Retina (tissue), 1 donor: ENCODE data around the gene CREBL2.
"Not testable (repeated sequence)": the region's sequence is repeated elsewhere in the genome, so short reads cannot be mapped to it uniquely, and the experiment has no call there.

ENCODE experiments used
- DNase-seq: peaks from one replicate; pipeline ENCODE4 v3.0.0-alpha.2; 2016

The CREBL2 gene, protein sequence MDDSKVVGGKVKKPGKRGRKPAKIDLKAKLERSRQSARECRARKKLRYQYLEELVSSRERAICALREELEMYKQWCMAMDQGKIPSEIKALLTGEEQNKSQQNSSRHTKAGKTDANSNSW

GRCh38 chr12:12611512-12612306 lies at the start of gene CREBL2:
Gene CREBL2, plus strand, starts transcription at chr12:12611876. Its CDS starts 297 bp downstream, at chr12:12612173.
- peak; percentile 98 for DNase-seq

DNA sequence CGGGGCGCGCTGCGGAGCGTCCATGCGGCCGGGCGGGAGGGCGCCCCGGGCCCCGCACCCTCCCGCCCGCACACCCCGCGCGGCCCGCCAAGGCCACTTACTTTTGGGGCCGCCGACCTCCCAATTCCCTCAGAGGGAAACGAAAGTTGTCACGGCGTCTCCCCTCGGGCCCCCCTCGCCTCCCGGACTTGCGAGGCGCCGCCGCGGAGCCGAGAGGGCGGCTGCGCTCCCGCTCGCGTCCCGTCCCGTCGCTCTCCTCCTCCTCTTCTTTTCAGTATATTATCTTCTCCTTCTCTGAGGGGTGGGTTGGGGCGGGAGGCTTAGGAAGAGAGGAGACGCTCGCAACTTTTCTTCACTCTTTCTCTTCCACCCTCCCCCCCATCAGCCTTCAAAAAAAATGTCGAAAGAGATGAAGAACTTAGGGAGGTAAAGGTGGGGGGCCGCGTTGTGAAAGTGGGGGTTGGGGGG lies 49.6 kb upstream of the CREBL2 start:
- DNase-seq = peak; percentile 59

DNA sequence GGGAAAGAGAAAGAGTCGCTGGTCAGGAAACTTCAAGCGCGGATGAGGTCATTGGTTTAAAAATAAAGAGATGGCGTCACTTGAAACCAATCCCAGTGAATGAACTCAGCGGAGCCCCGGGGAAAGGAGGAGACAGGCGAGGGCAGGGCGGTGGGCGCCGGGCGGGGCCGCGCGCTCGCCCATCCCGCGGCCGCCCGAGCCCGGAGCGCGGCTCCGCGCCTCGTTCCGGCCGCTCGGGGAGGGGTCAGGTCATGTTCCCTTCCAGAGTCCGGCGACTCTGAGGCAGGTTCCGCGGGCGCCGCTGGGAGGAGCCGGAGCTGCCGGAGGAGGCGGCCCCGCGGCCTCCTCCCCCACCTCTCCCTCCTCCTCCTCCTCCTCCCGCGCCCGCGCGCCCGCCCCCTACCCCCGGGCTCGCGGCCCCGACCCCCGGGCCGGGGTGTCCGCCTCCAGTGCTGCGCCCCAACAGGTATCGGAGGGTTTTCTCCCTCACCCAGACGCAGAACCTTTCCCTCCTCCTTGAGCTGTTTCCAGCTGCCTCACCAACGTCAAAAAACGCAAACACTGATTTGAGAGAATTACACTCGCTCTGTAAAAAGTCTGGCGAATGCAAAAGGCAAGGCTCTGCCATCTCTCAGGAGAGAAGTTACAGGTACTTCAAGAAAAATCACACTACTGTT lies 49.0 kb upstream of the CREBL2 start, which contains the start of gene DUSP16:
DUSP16 (minus strand) TSS at position 279 of the 677 bp plus-strand sequence. CDS start 41,765 bp downstream, outside the sequence.
- peak; percentile 86 for DNase-seq

GRCh38 chr12:12563290-12563928 lies 48.3 kb upstream of the CREBL2 start:
- no peak for DNase-seq

- DNase-seq = no peak
Measured at GRCh38 chr12:12564911-12565310, 46.8 kb upstream of the CREBL2 start.

DNA sequence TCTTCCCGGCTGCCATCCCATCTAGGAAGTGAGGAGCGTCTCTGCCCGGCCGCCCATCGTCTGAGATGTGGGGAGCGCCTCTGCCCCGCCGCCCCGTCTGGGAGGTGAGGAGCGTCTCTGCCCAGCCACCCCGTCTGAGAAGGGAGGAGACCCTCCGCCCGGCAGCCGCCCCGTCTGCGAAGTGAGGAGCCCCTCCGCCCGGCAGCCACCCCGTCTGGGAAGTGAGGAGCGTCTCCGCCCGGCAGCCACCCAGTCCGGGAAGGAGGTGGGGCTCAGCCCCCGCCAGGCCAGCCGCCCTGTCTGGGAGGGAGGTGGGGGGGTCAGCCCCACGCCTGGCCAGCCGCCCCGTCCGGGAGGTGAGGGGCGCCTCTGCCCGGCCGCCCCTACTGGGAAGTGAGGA lies 45.7 kb upstream of the CREBL2 start:
- not testable (repeated sequence) for DNase-seq

GRCh38 chr12:12572659-12573058 lies 39.0 kb upstream of the CREBL2 start:
- DNase-seq = no peak

DNA sequence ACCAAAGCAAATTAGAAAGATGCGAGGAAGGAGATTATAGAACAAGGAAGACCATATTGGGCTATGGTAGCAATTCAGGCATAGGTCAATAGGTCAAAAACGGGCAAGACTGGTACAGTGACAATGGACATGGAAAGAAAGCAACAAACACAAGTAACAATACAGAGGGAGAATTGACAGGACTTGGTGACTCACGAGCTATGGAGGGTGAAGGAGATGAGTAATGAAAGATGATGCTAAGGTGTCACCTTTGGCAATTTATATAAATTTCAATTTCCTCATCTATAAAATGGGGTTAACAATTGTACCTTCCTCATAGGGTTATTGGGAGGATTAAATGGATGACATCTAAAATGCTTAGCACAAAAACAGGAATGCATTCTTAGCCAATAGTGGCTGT lies 33.9 kb upstream of the CREBL2 start:
- no peak for DNase-seq

- DNase-seq = not testable (repeated sequence)
Measured at GRCh38 chr12:12580716-12581115, 31.0 kb upstream of the CREBL2 start.

GRCh38 chr12:12582193-12582881 lies 29.3 kb upstream of the CREBL2 start:
- no peak for DNase-seq

- no peak for DNase-seq
Measured at GRCh38 chr12:12582895-12583303, 28.8 kb upstream of the CREBL2 start.

GRCh38 chr12:12583510-12584178 lies 28.0 kb upstream of the CREBL2 start:
- no peak for DNase-seq

- no peak for DNase-seq
Measured at GRCh38 chr12:12585115-12585863, 26.4 kb upstream of the CREBL2 start.

DNA sequence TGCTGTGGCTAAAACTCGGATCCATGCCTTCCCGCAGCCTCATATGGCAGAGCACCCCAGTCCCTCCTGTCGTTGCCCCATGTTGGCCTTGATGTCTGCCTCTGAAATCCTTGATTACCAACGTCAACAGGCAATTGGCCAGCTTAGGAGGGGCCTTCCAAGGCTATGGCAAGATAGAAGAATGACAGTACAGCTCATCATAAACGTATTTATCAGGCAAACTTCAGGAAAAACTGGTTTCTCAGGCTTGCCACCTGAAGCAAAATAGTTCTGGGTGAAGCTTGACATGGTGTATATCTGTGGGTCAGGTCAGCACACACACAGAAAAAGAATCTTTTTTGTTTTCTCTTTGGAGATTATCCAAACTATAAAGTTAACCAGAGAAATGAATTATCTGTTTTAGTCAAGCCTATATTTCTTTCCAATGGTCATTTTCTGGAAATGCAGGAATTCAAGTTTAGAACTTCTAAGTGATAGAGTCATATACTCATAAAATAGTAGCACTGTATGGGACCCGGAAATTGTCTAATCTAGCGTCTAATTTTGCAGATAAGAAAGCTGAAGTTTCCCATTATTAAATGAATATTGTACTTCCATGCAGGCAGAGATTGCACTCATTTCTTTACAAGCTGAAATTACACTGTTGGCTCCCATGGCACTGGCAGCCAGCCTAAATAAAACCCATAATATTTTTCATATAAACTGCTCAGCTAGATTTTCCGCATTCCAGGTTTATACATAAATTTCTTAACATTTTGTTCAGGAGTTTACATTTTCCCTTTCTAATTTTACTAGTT lies 24.6 kb upstream of the CREBL2 start:
- DNase-seq = no peak

DNA sequence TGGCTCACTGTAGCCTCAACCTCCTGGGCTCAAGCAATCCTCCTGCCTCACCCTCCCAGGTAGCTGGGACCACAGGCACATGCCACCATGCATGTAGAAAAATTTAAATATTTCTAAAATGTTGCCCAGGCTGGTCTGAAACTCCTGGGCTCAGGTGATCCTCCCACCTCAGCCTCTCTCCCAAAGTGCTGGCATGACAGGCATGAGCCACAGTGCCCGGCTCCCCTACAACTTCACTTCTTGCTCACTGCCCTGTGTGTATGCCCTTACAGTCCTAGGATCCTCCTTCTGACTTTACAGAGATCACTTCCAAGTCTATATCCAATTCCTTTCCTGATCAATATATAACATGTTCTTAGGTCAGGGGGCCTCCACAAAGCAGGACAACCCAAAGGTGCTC lies 23.8 kb upstream of the CREBL2 start:
- no peak for DNase-seq

DNA sequence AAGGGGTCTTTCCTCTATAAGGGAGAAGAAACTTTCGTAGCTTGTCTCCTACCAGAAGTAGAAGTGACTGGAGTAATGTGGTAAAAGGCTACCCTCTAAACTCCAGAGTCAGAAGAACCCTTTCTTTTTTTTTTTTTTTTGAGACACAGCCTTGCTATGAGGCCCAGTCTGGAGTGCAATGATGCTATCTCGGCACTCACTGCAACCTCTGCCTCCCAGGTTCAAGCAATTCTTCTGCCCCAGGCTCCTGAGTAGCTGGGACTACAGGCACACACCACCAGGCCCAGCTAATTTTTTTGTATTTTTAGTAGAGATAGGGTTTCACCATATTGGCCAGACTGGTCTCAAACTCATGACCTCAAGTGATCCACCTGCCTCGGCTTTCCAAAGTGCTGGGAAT lies 23.2 kb upstream of the CREBL2 start:
- DNase-seq = not testable (repeated sequence)

GRCh38 chr12:12590961-12591360 lies 20.7 kb upstream of the CREBL2 start:
- no peak for DNase-seq

DNA sequence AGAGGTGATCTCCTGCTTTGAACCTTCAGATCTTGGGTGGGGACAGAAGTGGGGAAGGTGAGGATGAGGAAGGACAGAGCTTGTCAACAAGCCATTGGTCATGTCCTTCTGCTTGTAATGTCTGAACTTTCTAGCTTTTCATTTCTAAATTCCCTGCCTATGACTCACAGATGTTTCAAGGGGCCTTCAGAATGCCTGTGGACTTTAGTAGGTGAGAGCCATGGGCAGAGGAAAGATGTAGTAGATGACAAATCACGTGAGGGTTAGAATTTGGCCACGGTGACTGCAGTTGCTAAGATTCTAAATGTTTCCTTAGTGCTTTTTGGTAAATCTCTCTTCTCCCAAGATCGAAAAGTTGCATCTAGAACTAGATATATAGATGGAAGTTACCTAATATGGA lies 18.7 kb upstream of the CREBL2 start:
- no peak for DNase-seq

GRCh38 chr12:12595929-12596328 lies 15.7 kb upstream of the CREBL2 start:
- DNase-seq = not testable (repeated sequence)

- DNase-seq = not testable (repeated sequence)
Measured at GRCh38 chr12:12596598-12596997, 15.1 kb upstream of the CREBL2 start.
